HEK293T (cell line): Measurements from ENCODE around the gene CDC16.

Source experiments
- ARNT ChIP-seq: fragments of 450-650 bp; IDR thresholded peaks from 2 replicates; pipeline ENCODE4 v1.6.1; 2017; ENCODE audit warnings: mild to moderate bottlenecking
- BHLHE40 ChIP-seq: fragments of 450-650 bp; IDR thresholded peaks from 2 replicates; pipeline ENCODE4 v1.6.1; 2016; ENCODE audit warnings: mild to moderate bottlenecking, moderate library complexity, borderline replicate concordance
- ELF4 ChIP-seq: fragments of 450-650 bp; IDR thresholded peaks from 2 replicates; pipeline ENCODE4 v1.6.1; 2017; ENCODE audit warnings: antibody characterized with exemption
- FOXA1 ChIP-seq: fragments of 450-650 bp; IDR thresholded peaks from 2 replicates; pipeline ENCODE4 v1.6.1; 2016; ENCODE audit warnings: mild to moderate bottlenecking
- FOXK2 ChIP-seq: fragments of 450-650 bp; IDR thresholded peaks from 2 replicates; pipeline ENCODE4 v1.6.1; 2016; ENCODE audit warnings: mild to moderate bottlenecking
- FOXM1 ChIP-seq: fragments of 450-650 bp; IDR thresholded peaks from 2 replicates; pipeline ENCODE4 v1.6.1; 2017; ENCODE audit warnings: mild to moderate bottlenecking, borderline replicate concordance
- L3MBTL2 ChIP-seq: fragments of 450-650 bp; conservative IDR thresholded peaks from 2 replicates; pipeline ENCODE4 v1.6.1; 2016; ENCODE audit warnings: mild to moderate bottlenecking
- LEF1 ChIP-seq: fragments of 450-650 bp; IDR thresholded peaks from 2 replicates; pipeline ENCODE4 v1.6.1; 2017; ENCODE audit warnings: mild to moderate bottlenecking, borderline replicate concordance
- NFRKB ChIP-seq: fragments of 450-650 bp; IDR thresholded peaks from 2 replicates; pipeline ENCODE4 v1.6.1; 2016; ENCODE audit warnings: mild to moderate bottlenecking, moderate library complexity
- PKNOX1 ChIP-seq: fragments of 450-650 bp; IDR thresholded peaks from 2 replicates; pipeline ENCODE4 v1.6.1; 2016
- SP1 ChIP-seq: fragments of 450-650 bp; IDR thresholded peaks from 2 replicates; pipeline ENCODE4 v1.6.1; 2017
- SUZ12 ChIP-seq: fragments of 450-650 bp; IDR thresholded peaks from 2 replicates; pipeline ENCODE4 v1.6.1; 2016; ENCODE audit warnings: mild to moderate bottlenecking
- TARDBP ChIP-seq: fragments of 450-650 bp; IDR thresholded peaks from 2 replicates; pipeline ENCODE4 v1.6.1; 2016
- ZNF384 ChIP-seq: fragments of 450-650 bp; IDR thresholded peaks from 2 replicates; pipeline ENCODE4 v1.6.1; 2016

- no peak for TF ChIP-seq ARNT
- no peak for TF ChIP-seq SP1
- TF ChIP-seq FOXA1, result no peak
- no peak for TF ChIP-seq ELF4
- no peak for TF ChIP-seq TARDBP
- TF ChIP-seq LEF1, result no peak
- no peak for TF ChIP-seq BHLHE40
- TF ChIP-seq NFRKB, result no peak
- no peak for TF ChIP-seq L3MBTL2
- no peak for TF ChIP-seq SUZ12
- no peak for TF ChIP-seq PKNOX1
- no peak for TF ChIP-seq FOXK2
- TF ChIP-seq FOXM1, result no peak
- no peak for TF ChIP-seq ZNF384
These were observed 38.1 kb upstream of the CDC16 start for GRCh38 chr13:114196629-114197028.
